NK-92 treated with Interleukin-12 subunit alpha and Interleukin-12 subunit beta, amount 100 ng/mL, for 24 hours (cell line): ENCODE results near the gene PPM1M.

Experiments used
- DNase-seq: peaks from one replicate; lab custom pipeline; 2025; lab: John Stamatoyannopoulos, UW

Gene PPM1M

DNA sequence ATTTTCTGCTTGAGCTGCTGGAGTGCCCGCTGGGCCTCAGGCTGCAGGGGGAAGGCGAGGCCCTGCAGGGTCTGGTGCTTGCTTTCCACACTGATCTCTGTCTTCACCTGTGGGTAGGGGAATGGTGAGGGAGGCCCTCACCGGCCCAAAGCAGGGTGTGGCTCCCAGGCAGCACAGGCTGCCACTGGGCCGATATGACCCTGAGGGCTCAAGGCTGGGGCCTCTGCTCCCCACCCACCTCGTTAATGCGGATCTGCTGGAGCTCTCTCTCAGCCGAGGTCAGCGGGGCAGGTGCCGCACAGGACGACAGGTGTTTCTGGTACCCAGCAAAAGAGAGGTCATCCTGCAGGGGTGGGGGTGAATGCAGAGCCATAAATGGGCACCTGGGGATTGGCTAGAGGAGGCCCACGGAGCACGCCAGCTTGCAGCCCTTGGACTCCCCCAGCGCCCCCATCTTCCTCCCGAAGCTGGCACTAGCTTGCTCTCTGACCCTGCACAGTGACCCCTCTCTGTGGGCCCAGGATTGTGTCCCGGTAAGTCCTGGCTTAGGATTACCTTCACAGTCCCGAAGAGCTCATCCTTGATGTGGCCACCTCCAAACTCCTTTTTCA, 14.6 kb upstream of the PPM1M start:
- no peak for DNase-seq

DNA sequence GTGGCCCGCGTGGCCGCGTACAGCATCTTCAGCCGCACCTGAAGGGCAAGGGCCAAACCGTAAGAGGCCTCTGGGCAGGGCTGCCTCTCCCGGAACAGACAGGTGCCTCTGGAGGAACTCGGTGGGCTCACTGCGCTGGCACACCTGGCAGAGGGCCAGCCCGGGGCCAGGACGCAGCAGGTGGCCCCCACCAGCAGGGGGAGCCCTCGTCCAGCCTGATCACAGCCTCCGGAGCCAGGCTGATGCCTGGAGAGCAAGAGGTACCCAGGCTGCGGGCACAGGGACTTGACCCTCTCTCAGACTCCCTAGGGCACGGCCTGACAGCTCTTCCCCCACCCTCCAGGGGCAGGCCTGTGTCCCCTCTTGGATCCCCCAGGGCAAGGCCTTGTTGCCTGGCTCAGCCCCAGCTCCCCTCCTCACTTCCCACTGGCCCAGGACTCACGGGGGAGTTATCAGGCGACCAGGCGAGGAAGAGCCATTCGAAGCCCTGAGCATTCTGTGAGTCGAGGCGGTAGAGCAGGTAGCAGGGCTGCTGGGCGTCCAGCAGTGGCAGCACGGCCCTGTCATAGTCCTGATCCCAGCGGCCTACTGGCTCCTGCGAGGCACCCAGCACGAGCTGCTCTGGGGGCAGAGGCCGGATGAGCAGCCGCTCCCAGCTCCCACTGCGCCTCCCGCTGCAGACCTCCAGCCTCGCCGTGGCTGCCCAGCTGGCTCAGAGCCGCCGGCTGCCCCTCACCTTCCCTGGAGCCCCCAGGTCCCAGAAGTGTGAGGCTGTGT, 13.9 kb upstream of the PPM1M start:
- DNase-seq, result peak; percentile 25

DNA sequence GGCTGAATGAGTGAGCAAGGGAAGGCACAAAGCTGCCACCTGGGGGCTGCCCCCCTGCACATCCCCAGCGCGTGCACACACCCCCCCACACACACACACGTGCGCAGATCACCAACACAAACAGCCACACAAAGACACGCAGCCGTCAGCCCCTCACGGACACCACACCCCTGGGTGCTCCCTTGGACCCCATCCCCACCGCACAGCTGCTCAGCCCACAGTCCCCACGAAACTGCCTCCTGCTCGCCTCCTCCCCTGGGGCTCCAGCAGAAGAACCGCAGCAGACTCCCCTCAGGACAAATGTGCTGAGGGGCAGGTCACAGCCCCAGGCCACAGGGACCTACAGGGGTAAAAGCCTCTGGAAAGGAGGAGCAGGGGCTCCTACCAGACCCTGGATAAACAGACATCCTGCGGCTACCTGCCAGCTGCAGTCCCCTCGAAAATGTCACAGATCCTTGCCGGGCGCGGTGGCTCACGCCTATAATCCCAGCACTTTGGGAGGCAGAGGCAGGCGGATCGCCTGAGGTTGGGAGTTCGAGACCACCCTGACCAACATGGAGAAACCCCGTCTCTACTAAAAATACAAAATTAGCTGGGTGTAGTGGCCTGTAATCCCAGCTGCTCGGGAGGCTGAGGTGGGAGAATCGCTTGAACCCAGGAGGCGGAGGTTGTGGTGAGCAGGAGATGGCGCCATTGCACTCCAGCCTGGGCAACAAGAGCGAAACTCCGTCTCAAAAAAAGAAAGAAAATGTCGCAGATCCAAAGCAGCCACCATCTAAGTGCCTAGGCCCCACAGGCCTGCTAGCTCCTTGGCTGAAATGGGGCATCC, 13.1 kb upstream of the PPM1M start:
- no peak for DNase-seq

DNA sequence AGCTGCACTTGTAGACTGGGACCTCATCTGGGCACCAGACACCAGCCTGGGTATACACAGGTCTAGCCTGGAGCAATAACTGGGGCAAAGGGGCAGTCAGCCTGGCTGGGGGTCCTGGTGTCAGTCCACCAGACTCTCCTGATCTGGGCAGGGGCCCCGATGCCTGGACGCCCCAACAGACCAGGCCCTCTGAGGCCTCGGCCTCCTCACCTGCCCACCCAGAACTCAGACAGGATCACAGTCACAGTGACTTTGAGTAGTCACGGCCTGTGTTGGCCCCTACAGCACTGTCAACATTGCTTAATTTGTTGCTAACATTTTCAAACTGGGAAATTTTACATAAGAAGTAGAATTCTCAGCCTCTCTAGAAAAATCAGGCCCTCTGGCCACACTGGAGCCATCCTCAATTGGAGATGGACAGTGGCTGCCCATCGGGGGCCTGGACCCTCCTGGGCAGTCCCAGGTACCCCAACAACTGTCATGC, 12.4 kb upstream of the PPM1M start:
- DNase-seq, result no peak

DNA sequence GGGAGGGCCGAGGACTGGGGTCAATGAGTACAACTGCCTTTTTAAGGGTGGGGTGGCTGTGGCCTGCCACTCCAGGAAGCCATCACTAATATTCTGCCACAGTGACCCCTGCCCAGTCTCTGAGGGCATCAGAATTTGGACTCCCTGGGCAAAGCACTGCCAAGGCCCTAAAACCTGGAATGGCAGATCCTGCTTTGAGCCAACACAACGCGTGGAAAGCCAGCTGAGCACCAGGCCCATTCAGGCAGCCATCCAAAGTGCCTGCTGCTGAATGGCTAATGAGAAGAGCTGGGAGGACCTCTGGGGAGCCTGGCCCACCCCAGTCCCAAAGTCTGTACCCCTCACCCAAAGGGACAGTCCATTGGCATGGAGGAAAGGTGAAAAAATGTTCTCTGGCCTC, 11.6 kb upstream of the PPM1M start:
- no peak for DNase-seq

DNA sequence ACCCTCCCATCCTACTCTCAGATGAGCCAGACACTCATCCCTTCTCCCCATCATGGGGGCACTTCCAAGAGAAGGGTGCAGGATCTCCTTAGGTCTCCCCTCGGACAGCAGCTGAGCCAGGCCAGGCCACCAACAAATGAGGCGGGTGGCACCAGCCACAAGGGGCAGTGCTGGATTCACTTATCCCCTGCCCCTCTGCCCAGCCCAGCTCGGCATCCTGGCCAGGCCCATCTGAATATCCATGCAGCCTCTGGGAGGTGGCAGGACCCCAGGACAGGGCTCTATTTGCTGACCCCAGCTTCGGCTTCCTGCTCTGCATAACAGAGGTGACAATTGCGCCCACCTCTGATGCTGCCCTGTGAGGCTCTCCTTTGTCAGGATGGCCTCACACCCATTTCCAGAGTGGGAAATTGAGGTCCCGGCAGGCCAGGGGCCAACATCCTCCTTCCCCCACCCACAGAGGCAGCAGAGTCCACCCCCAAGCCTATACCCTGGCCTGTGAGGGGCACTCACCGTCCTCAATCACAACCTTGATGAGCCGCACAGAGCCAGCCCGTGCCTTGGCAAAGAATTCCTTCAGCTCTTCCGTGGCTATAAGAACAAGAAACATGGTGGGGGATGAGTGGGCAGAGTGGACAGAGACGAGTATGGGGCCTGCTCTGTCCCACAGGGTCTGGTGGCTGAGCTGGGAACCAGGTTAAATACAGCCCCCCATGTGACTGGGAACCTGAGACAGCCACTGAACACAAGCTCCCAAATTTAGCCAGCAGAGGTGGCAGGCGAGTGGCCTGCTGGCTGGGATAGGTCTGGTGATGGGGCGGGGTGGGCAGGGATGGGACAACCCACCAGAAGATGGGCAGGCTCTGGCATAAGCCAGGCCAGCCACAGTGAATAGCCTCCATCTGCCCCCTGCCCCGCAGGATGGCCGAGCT, 10.8 kb upstream of the PPM1M start:
- DNase-seq, result no peak

DNA sequence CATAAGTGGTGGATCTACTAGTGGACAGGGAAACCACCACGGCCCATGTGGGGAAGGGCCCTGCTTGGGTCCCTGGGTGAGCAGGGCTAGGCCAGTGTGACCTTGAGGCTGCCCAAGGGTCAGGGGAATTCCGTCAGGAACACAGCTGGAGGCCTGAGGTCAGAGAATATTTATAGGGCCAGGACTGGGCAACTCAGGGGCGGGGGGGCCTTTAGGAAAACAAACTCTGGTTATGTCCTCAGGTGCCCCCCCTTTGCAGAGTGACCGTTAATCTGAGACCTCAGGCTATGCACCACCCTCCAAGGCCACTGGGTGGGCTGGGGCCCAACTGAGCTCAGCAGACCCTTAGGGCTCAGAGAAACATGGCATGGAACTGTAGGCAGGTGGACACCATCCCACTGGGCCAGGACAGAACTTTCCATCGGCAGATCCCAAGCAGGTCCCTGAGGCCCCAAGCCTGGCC, 9.1 kb upstream of the PPM1M start:
- DNase-seq, result no peak

DNA sequence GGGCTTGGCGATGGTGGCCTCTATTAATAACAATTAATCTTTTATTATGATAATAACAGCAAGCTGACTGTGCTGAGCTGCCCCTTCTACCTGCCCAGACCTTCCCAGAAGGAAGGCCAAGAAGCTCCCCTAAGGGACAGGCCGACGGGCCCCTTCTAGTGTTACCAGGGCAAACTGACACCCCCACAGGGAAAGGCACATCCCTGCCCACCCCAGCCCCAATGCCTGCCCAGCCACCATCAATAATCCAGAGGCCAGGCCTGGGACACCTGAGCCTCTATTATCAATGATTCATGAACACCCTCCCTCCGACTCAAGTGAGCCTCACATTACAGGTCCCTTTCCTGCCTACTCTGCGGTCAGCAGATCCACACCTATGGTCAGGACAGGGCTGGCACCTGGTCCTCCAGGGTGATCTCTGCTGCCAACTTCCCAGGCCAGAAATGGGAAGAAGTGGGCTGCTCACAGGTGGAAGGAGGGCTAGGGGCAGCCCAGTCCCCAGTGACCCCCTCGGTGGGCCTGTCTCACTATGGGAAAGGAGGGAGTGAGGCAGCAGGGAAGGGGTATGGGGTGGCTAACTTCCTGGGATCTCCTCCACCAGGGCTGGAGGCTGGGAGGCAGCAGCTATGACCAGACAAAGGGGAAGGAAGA, 8.4 kb upstream of the PPM1M start:
- no peak for DNase-seq

DNA sequence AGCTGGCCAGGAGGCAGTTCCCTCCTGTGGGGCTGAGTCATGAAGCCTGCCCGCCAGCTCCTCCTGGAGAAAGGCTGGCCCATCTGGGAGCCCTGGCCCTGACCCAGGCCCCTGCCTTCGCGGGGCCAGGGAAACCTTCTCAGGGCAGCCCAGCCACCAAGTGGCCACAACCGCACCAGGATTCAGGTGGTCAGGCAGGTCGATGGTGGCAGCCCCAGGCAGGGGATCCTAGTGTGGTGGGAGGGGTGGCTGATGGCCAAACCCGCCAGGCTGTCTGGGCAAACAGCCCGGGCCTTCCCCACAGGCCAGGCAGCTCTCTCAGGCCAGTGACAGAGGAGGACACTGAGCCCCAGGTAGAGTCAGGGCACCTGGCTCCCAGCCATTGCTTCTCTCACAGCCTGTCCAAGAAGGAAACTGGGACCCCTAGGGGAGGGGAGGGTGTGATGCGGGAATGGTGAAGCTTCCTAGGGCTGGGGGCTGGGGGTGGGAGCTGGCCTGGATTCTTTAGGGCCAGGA, 7.8 kb upstream of the PPM1M start:
- no peak for DNase-seq

DNA sequence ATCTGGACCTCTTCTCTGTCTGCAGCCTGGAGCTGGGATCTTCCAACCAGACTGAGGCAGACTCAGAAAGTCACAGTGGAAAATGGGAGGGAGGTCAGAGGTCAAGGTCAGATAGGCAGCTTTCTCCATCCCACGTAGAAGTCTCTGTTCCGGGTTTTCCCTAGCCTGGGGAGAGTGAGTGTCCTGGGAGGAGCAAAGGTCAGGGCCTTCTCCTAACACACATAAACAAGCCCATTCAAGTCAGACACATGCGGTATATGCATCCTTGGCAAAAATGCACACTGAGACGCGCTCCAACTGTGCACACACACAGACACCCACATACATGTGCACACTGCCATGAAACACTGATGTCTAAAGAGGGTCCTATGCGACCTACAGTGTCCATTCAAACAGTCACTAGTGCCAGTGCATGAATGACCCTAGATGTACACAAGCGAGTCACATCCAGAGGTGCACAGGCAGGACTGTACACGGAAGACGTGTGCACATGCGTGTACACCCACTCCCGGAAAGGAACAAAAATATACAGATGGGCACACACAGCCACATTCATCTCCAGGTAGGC, 7.3 kb upstream of the PPM1M start:
- DNase-seq, result no peak

DNA sequence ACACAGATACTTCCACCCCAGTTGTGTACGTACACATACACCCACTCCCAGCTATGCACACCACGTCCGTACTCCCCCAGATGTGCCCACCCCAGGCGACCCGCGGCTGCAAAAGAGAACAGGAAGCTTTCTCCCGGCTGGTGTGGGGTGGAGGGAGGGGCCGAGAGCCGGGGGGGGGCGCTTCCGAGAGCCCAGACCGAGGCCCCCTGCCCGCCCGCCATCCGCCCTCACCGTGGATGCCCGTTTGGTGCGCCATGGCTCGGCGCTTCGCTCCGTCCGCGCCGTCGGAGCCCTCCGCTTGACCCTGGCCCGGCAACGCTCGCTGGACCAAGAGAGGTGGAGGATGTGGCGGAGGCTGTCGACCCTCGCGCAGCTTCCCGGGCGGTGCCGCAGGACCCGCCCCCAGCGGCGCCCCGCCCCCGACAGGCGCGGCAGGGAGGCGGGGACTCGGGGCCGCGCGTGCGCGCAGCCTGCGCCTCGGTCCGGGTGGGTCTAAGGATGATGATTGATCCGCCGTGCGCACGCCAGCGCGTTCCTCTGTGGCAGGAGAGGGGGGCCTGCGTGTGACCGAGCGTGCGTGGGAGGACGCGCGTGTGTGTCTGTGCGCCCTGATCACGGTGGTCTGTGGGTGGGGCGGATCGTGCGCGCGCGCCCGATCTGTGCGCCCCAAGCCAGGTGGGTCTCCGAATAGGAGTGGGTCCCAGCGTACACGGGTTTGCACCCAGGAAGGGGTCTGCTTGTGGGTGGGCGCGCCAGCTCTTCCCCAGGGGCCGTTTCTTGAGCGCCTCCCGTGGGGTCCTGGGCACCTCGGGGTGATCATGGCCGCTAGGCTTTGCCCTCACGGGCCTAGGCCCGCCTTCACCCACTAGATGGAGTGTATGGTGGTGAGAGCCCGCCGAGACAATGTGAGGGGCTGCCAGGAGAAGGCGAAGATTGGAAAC, 6.5 kb upstream of the PPM1M start, which contains the start of gene TWF2:
Gene TWF2 (minus strand): TSS at position 398 of the 941 bp plus-strand sequence. CDS start 142 bp downstream, at position 256.
- peak; percentile 74 for DNase-seq

DNA sequence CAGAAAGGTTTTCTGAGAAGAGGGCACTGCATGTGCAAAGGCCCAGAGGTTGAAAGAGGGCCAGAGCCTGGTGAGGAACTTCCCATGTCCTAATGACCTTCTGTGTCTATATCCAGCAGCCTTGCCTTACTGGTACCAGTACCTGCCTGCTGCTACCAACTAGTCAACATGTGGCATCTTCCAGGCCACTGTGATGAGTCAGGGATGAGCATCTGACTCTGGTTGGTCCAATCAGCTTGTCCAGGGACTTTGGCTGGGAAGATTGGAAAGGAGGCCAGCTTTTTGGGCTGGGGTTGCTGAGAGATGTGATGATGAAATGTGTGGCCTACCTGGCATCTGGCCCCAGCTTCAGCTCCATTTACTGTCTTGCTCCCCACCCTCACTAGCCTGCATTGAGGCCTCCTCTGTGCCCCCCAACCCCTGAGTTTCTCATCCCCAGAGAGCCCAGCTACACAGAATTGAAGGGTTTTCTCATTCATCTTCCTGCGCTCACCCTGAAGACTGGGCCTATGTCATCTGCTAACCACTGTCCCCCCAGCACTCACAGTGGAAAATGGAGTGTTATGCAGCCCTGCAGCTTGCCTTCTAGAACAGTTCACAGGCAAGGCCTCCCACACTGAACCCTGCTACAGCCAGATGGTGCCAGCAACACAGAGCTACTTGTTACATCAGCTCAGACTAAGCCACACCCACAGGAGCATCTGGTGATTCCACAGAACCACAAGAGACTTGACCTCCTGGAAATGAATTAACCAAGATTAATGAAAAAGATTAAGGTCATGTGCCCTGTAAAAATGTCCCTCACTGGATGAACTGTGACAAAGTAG, 5.3 kb upstream of the PPM1M start:
- DNase-seq, result peak; percentile 44

DNA sequence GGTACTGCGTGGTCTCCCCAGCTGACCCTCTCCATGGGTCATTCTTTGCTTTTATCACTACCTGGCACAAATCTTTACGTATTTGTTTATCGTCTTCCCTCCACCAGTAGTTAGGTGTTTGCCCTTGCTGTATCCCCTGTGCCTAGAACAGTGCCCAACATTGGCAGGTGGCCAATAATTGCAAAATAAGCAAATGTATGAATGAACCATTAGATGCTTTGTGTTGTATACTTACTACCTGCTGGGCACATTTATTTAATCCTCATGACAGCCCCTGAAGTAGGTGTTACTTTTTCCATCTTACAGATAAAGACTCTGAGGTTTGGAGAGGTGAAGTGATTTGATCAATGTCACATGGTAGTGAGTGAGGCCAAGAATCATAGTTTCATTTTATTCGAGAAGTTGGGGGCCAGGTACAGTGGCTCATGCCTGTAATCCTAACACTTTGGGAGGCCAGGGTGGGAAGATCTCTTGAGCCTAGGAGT, 4.6 kb upstream of the PPM1M start:
- DNase-seq, result no peak

DNA sequence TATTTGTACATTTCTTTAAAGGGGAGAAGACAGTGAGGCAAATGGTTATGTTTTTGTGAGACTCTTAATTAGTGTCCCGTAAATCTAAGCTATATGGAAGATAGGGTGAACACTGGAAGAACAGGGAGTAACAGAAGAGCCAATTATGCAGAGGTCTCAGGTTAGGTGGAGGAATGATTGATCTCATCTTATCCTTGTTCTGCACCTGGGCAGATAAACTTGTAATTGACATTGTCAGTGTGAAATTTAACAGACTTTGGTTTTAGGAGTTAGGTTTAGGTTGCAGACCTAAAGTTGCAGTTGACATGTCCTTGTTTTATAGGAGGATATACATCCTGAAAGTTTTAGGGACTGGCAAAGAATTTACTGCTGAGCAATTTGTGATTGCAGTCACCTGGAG, 3.5 kb upstream of the PPM1M start:
- DNase-seq, result no peak

DNA sequence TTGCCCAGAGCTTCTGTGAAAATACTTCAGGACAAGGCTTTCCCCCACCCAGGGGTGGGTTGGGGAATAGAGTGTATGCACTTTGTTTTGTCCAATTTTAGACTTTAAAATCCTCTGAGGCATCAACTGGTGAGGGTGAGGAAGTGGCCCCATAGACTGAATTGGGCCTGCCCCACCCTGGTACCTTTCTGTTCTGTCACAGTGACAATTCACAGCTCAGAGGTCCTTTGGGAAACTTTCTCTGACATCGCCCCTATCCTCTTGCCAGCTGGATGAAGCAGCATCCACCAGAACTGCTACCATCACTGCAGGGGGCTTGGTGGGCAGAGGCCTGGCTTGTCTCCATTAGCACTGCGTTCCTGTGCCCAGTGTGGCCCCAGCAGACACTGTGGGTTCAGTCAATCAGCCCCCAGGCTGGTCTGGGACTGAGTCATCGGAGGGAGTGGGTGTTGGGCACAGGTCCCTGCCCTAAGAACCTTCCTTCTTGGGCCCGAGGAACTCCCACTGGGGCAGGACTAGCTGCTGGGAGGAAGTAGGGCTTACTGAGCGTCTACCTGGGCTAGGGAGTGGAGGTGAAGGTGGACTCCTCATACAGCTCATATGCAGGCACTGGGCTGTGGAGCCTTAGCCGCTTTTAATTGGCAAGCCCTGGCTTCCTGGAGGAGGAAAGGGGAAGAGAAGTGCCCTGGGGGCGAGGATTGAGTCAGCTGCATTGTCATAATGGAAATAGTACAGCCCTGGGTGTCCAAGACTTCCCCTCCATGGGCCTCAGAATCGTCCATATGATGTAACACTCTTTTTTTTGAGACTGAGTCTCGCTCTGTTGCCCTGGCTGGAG, 1.5 kb upstream of the PPM1M start:
- DNase-seq, result no peak

DNA sequence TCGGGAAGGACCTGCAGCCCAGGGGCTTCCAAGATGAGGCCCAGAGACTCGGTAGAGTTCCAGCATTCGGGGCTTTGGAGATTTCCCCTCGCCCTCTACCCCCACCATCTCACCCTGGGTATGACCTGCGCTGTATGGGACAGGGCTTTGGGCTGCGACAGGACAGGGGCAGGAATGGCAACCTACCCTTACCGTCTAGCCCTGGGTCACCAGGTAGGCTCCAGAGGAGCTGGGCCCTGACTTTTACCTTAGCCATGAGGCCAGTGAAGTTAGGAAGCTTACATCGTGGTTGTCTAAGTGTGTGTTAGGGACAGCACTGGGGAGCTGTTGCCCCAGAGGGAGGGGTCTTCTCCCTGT, 683 bp downstream of the PPM1M start:
- no peak for DNase-seq

DNA sequence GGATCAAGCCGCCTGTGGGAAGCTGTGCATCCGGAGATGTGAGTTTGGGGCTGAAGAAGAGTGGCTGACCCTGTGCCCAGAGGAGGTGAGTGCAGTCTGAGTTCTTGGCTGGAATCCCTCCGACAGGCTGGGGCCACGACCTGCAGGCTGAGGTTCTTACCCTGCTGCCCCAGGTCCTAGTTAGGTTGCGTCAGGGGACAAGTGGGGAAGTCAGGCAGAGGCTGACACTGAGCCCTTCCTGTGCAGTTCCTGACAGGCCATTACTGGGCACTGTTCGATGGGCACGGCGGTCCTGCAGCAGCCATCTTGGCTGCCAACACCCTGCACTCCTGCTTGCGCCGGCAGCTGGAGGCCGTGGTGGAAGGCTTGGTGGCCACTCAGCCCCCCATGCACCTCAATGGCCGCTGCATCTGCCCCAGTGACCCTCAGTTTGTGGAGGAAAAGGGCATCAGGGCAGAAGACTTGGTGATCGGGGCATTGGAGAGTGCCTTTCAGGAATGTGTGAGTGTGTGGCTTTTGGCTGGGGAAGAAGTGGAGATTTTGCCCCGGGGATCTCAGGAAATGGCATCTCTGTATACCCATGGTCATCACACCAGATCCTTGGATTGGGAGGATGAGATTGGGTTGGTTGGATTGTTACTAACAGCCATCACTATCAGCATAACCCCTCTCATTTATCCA, 1.3 kb downstream of the PPM1M start:
- DNase-seq, result no peak
